Raji (cell line): ENCODE results near the gene DNAL4.
A peak's percentile ranks its signal among the peaks of the same experiment; 100 is the strongest.

Source experiments
- POLR2A ChIP-seq: IDR thresholded peaks from 2 replicates; pipeline ENCODE4 v1.6.1; 2011; ENCODE audit warnings: low read depth, low read length, control low read depth; ENCODE audit not compliant: insufficient read depth

The DNAL4 gene

GRCh38 chr22:38758276-38758945 lies 35.5 kb downstream of the DNAL4 start:
- 0 out of 2 replicates have a peak, but pooled peaks have one; percentile 3 for TF ChIP-seq POLR2A

GRCh38 chr22:38757464-38757757 lies 36.5 kb downstream of the DNAL4 start:
- TF ChIP-seq POLR2A, result no peak

- no peak for TF ChIP-seq POLR2A
Measured at GRCh38 chr22:38756711-38757463, 37.1 kb downstream of the DNAL4 start.

GRCh38 chr22:38755911-38756532 lies 37.9 kb downstream of the DNAL4 start, which contains the start of gene SUN2:
Gene SUN2 (minus strand): TSS chr22:38755998. CDS start chr22:38752628, 3,370 bp downstream.
- TF ChIP-seq POLR2A, result peak; percentile 66

- TF ChIP-seq POLR2A, result no peak
Measured at GRCh38 chr22:38755155-38755910, 38.6 kb downstream of the DNAL4 start.

GRCh38 chr22:38754751-38755154 lies 39.2 kb downstream of the DNAL4 start:
- no peak for TF ChIP-seq POLR2A

- no peak for TF ChIP-seq POLR2A
Measured at GRCh38 chr22:38753948-38754750, 39.8 kb downstream of the DNAL4 start.

GRCh38 chr22:38751422-38752346 lies 42.3 kb downstream of the DNAL4 start:
- TF ChIP-seq POLR2A, result peak; percentile 14; the same call in 1 of the 2 replicates

- no peak for TF ChIP-seq POLR2A
Measured at GRCh38 chr22:38751066-38751421, 42.9 kb downstream of the DNAL4 start.

GRCh38 chr22:38750638-38751037 lies 43.3 kb downstream of the DNAL4 start:
- no peak for TF ChIP-seq POLR2A

- TF ChIP-seq POLR2A, result no peak
Measured at GRCh38 chr22:38750104-38750503, 43.8 kb downstream of the DNAL4 start.

- TF ChIP-seq POLR2A, result no peak
Measured at GRCh38 chr22:38748487-38749136, 45.3 kb downstream of the DNAL4 start.

- no peak for TF ChIP-seq POLR2A
Measured at GRCh38 chr22:38745676-38746460, 48.1 kb downstream of the DNAL4 start.

- no peak for TF ChIP-seq POLR2A
Measured at GRCh38 chr22:38744981-38745380, 49.0 kb downstream of the DNAL4 start.
